Transverse colon (tissue), 3 donors: ENCODE measurements around the gene COG5.

Source experiments
- EP300 ChIP-seq: sonication (generic); formaldehyde crosslinking; IDR thresholded peaks from one replicate; pipeline ENCODE4 v1.6.1; 2017; ENCODE audit warnings: antibody characterized with exemption, low read depth
- TF ChIP-seq, protein P1 (sequence below), 5 experiments: fragments of 200-600 bp in 3 of 5; fragments of 450-650 bp in 2 of 5; sonication (generic) in 3 of 5; IDR thresholded peaks; 1 replicate in 2 of 5; 2 replicates in 3 of 5; pipeline ENCODE4 v1.5.1; 2016 to 2017; ENCODE audit warnings: antibody characterized with exemption in 5 of 5, inconsistent platforms in 3 of 5, mild to moderate bottlenecking in 2 of 5, moderate library complexity in 1 of 5

DNA sequence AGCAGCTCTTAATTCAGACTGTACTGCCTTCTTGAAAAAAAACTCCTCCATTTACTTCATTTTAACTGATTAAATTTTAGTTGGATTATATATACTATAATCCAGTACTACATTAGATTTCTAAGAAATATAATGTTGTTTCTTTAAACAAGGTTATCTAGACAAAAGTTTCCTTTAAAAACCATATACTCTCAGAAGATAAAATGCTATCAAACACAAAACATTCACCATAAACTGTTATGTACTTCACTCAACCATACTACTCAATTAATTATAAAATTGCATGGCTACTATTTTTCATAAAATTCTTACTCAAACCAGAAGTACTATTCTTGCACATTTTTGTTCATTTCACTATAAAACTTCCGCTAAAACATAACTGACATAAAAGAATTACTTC, 81.1 kb downstream of the COG5 start:
- no peak for TF ChIP-seq EP300
- TF ChIP-seq, protein P1, sequence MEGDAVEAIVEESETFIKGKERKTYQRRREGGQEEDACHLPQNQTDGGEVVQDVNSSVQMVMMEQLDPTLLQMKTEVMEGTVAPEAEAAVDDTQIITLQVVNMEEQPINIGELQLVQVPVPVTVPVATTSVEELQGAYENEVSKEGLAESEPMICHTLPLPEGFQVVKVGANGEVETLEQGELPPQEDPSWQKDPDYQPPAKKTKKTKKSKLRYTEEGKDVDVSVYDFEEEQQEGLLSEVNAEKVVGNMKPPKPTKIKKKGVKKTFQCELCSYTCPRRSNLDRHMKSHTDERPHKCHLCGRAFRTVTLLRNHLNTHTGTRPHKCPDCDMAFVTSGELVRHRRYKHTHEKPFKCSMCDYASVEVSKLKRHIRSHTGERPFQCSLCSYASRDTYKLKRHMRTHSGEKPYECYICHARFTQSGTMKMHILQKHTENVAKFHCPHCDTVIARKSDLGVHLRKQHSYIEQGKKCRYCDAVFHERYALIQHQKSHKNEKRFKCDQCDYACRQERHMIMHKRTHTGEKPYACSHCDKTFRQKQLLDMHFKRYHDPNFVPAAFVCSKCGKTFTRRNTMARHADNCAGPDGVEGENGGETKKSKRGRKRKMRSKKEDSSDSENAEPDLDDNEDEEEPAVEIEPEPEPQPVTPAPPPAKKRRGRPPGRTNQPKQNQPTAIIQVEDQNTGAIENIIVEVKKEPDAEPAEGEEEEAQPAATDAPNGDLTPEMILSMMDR (IDR thresholded peaks at IDR 0.05), result no peak
